GM11168 (cell line): Measurements from ENCODE around the gene KIAA0753.

ENCODE experiments used
- in situ Hi-C: fragments of 300-500 bp; cut with MboI; formaldehyde crosslinking; loops from one replicate; pipeline ENCODE4 v1.12.0; 2022; ENCODE audit warnings: low sequenced_read_pairs; ENCODE audit not compliant: unreplicated experiment

The KIAA0753 gene

GRCh38 chr17:6555331-6556120 is 85.0 kb downstream of the KIAA0753 start:
- in situ Hi-C loops, result no loop called here

DNA sequence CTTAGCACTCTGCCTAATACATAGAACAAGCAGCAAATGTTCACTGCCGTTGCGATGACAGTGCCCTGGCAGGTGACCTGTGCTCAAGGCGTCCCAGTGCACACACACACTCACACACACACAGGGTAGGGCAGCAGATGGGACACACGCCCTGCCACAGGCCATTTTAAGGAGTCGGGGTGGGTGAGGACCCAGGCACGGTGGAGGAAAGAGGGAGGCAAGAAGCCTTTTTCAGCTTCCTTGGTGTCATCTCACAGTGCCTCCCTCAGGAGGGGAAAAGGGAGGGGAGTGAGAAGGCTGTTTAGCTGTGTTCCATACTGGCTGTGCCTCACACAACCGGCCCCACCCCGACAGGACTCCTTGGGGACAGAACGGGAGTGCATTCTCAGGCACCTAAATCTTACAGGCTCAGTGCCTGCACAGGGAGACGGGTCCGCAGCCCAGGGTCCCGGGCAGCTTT is 85.6 kb downstream of the KIAA0753 start:
- in situ Hi-C loops, result no loop called here

DNA sequence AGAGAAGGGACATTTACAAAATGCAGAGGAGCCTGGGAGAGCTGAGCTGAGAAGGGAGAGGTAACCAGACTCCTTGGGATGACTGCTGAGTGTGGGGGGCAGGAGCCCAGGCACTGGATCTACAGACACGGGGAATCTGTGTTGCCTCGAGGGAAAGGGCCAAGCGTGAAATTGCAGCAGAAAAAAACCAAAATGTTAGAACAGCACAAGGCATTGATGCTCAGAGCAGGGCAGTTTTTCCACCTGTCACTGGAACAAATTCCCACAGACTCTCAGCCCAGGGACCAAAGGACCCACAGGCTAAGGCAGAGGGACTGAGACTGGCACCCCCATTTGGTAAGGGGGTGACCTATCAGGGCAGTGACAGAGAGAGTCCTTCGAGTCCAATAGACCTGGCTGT is 86.2 kb downstream of the KIAA0753 start:
- in situ Hi-C loops, result no loop called here

DNA sequence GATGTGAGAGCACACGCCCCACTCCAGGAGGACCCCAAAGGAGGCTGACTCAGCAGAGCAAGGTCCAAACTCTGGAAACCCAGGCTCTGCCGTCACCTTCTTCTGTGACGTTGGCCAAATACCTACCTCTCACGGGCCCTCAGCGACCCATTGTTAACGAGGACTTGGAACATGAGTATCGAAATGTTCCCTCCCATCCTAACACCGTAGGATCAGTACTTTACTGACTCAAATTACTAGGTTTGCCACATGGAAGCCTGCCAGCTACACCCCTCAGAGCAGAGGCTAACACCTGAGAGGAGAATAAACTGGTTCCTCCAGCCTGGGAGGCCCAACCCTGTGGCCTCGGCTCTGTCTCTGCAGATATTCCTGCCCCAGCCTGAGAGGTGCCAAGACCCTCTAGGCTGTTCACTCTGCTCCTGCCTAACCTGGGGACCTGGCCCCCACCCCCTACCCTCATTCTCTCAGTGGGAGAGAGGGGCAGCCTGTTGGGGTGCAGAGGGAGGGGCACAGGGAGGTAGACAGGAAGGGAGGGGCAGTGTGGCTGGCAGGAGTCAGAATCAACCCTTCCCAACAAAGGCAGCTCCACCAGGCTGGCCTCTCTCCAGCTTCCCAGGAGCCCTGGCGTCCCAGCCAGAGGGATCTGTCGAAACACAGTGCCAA is 88.5 kb downstream of the KIAA0753 start:
- in situ Hi-C loops, result no loop called here

- in situ Hi-C loops, result no loop called here
These were observed 89.2 kb downstream of the KIAA0753 start for GRCh38 chr17:6551356-6551755.

- in situ Hi-C loops, result no loop called here
These were observed 91.0 kb downstream of the KIAA0753 start for GRCh38 chr17:6549384-6550036.

- in situ Hi-C loops, result no loop called here
These were observed 91.8 kb downstream of the KIAA0753 start for GRCh38 chr17:6548578-6549330.

DNA sequence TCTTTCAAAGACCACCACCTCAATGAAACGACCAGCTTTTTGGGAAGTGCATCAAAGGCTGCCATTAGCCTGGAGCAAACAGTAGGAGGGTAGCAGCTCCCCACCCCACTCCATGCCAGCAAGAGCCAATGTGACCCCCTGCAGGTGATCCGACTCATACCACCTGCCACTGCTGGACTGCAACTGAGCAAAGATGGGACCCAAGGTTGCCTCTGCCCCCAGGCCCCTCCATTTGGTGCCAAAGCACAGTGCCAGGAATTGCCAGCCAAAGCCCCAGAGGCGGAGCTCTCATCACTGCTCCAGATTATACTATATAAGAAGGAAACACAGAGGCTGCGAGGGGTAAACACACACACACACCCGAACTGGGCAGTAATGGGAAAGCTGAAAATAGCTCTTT is 92.5 kb downstream of the KIAA0753 start:
- in situ Hi-C loops, result no loop called here

- in situ Hi-C loops, result no loop called here
These were observed 93.2 kb downstream of the KIAA0753 start for GRCh38 chr17:6547336-6547735.

- in situ Hi-C loops, result no loop called here
These were observed 94.3 kb downstream of the KIAA0753 start for GRCh38 chr17:6546069-6546718.

GRCh38 chr17:6545291-6545690 is 95.2 kb downstream of the KIAA0753 start:
- in situ Hi-C loops, result no loop called here

DNA sequence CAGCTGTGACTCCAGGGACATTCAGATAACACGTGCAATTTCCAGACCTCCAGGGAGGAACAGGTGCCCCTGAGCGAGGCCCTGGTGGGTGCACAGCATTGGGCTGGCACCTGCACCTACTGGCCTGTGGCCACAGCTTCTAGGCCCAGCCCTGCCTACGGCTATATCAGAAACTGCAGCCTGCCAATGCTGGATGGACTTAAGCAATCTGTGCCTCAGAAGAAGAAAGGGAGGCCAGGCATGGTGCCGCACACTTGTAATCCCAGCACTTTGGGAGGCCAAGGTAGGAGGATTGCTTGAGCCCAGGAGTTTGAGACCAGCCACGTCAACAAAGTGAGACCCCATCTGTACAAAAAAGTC is 96.5 kb downstream of the KIAA0753 start:
- in situ Hi-C loops, result no loop called here

DNA sequence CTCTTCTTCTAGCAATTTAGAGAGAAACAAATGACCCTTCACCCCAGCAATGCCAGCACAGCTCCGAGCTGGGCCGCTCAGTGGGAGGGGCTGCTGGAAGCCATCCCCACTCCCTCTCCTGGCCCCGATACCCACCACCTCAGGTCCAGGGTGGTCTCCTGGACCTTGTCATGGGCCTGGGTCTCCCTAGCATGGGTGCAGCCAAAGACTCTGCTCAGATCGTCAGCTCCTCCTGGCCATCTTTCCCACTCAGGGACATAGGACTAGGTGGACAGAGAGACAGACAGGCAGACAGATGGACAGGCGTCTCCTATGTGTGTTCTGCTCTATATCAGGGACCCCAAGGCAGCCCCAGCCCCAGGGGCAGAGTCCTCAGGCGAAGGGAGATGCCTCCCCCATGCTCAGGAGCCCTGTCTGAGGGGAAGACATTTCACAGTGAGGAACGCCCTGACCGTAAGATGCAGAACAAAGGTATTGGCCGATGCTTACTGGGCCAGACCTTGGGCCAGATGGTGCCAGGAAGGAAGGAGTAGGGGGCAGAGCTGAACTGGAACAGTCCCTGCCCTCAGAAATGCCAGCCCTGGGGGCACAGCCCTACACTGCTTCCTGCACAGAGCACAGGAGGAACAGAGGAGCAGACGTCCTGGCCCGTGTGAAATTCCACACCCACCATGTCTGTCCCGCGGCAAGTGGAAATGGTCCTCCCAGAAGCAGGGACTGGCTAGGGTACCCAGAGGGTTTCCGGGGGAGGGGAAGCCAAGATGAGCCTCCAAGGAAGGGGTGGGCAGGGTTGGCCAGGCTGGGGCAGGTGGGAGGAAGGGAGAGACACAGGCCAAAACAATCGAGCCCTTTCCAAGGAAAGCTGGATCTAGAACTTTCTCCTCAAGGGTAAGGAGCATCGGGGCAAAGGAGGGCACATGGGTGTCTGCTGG is 97.2 kb downstream of the KIAA0753 start:
- in situ Hi-C loops, result no loop called here

GRCh38 chr17:6542577-6542976 is 97.9 kb downstream of the KIAA0753 start:
- in situ Hi-C loops, result no loop called here

- in situ Hi-C loops, result no loop called here
These were observed 98.6 kb downstream of the KIAA0753 start for GRCh38 chr17:6541886-6542285.

GRCh38 chr17:6539871-6540270 is 100.6 kb downstream of the KIAA0753 start:
- in situ Hi-C loops, result no loop called here

DNA sequence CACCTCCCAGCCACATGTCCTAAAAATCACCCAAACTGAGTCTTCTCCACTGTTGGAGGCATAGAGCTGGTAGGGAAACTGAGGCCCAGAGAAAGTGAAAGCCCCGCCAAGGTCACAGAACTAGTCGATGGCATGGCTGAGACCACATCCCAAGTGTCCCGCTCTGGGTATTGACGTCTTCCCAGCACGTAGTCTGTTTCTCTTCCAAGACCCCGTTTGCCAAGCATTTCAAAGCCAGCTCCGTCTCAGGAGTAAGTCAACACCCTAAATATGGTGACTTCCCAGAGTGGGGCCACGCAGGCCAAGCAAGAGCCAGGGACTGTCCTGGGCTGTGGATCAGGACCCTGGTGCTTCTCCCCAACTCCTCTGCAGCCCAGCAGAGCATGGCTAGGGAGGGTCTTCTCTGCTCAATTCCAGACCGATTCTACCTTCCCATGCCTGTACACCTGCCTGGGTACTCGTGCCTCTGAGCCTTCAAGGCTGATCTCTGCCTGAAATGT is 103.9 kb downstream of the KIAA0753 start:
- in situ Hi-C loops, result no loop called here

DNA sequence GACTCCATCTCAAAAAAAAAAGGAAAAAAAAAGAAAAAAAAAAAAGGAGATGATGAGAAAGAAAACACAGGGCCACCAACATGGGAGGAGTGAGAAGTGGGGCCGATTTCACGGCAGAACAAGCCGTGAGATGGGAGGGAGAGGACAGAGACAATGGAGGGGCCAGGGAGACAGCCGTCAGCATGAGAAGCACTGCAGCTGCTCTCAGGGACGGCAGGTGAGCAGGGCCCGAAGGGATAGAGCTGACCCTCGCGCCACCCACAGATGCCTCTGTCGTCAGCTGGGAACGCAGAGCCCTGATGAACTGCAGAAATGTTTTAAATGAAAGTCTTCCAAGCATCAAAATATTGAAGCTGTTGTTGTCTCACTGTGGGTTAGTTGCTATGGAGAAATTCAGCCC is 104.5 kb downstream of the KIAA0753 start:
- in situ Hi-C loops, result no loop called here
